Testis (tissue), 2 donors: ENCODE measurements around the gene PIK3CB.

Experiments
- POLR2A ChIP-seq: fragments of 450-650 bp; IDR thresholded peaks from one replicate; pipeline ENCODE4 v1.6.1; 2017; ENCODE audit warnings: antibody characterized with exemption, mild to moderate bottlenecking, moderate library complexity
- TF ChIP-seq, protein P1 (sequence below), 3 experiments: fragments of 450-650 bp in 2 of 3; fragments of 200-600 bp in 1 of 3; sonication (generic) in 1 of 3; IDR thresholded peaks; one replicate each; pipeline ENCODE4 v1.5.1; 2016 to 2019; ENCODE audit warnings: antibody characterized with exemption in 3 of 3, mild to moderate bottlenecking in 2 of 3, moderate library complexity in 1 of 3

DNA sequence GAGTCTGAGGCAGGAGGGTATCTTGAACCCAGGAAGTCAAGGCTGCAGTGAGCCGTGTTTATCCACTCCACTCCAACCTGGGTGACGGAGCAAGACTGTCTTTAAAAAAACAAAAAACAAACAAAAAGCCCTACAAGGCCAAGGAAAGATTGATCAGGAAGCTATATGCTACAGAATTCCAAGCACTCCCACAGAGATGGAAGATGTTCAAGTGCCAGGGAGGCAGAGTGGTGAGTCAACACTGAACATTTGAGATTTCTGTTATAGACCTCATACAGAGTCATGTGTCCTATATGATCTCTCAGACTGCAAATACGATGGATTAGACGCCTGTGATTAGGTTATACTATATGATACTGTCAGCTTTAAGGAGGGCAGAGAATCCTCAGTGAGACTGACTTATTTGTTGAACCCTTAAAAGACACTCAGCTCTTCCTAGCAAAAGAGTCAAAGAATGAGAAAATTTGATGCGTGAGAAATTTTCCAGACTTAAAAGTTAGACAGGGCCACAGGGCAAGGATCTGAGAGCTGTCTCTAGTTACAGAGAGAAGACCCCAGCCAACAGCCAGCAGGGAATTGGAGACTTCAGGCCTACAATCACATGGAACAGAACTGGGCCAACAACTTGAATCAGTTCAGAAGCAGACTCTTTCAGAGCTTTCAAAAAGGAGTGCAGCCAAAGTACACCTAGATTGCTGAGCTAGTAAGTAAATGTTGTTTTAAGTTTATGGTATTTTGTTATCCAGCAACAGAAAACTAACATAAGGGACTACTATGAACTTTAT, 107.6 kb downstream of the PIK3CB start:
- TF ChIP-seq, protein P1, sequence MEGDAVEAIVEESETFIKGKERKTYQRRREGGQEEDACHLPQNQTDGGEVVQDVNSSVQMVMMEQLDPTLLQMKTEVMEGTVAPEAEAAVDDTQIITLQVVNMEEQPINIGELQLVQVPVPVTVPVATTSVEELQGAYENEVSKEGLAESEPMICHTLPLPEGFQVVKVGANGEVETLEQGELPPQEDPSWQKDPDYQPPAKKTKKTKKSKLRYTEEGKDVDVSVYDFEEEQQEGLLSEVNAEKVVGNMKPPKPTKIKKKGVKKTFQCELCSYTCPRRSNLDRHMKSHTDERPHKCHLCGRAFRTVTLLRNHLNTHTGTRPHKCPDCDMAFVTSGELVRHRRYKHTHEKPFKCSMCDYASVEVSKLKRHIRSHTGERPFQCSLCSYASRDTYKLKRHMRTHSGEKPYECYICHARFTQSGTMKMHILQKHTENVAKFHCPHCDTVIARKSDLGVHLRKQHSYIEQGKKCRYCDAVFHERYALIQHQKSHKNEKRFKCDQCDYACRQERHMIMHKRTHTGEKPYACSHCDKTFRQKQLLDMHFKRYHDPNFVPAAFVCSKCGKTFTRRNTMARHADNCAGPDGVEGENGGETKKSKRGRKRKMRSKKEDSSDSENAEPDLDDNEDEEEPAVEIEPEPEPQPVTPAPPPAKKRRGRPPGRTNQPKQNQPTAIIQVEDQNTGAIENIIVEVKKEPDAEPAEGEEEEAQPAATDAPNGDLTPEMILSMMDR (IDR thresholded peaks at IDR 0.05) = no peak
- TF ChIP-seq POLR2A = no peak
